Central memory CD8-positive, alpha-beta T cell (primary cell): ENCODE results near the gene TBC1D3G.
"Not testable (repeated sequence)": the region's sequence is repeated elsewhere in the genome, so short reads cannot be mapped to it uniquely, and the experiment has no call there.

Experiments
- ATAC-seq: fragments of 150-1000 bp; cut with Tn5 transposase; replicated peaks from 2 replicates; pipeline ENCODE4 v1.10.0; 2022; ENCODE audit warnings: mild to moderate bottlenecking, moderate FRiP score, moderate number of reproducible peaks; ENCODE audit not compliant: poor library complexity, severe bottlenecking; ENCODE audit errors: extremely low read depth
- DNase-seq, 2 donors: peaks; one replicate each; pipeline ENCODE4 v3.0.0; 2021; ENCODE audit warnings: low spot score in 2 of 2
- H3K27ac Mint-ChIP-seq: one replicate; pipeline ENCODE4 v1.8.0; 2022; ENCODE audit warnings: low read depth, mild to moderate bottlenecking, moderate library complexity, mixed read lengths
- H3K27me3 Mint-ChIP-seq: one replicate; pipeline ENCODE4 v1.8.0; 2022; ENCODE audit warnings: mixed read lengths
- H3K36me3 Mint-ChIP-seq: one replicate; pipeline ENCODE4 v1.8.0; 2022; ENCODE audit warnings: mild to moderate bottlenecking, moderate library complexity, mixed read lengths; ENCODE audit not compliant: insufficient read depth
- H3K4me1 Mint-ChIP-seq: one replicate; pipeline ENCODE4 v1.8.0; 2022; ENCODE audit warnings: mixed read lengths
- H3K4me3 Mint-ChIP-seq: one replicate; pipeline ENCODE4 v1.8.0; 2022; ENCODE audit warnings: mild to moderate bottlenecking, moderate library complexity, mixed read lengths
- H3K9me3 Mint-ChIP-seq: one replicate; pipeline ENCODE4 v1.8.0; 2022; ENCODE audit warnings: mixed read lengths

The TBC1D3G gene

DNA sequence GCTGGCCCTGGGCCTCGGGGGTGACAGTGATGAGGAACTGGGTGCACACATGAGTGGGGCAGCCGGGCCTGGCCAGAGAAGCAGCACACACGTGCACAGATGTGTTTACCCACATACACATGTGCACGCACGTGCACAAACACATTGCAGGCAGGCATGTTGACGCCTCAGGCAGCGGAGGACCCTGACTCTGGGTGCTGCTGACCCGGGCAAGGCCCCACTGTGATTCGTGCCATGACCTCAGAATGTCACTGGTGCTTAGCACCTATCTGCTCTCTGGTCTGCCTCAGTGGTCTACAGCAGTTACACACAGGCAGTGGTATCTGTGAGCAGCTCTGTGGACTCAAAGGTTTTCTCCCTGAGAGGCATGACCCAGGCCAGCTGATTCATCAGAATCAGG lies at the start of gene TBC1D3G:
TSS of gene TBC1D3G (plus strand) at position 301 of the 400 bp plus-strand sequence. CDS start 1,528 bp downstream, outside the sequence.
- not testable (repeated sequence) for H3K36me3 Mint-ChIP-seq, DNase-seq, H3K4me1 Mint-ChIP-seq, ATAC-seq, H3K4me3 Mint-ChIP-seq, H3K27me3 Mint-ChIP-seq, H3K27ac Mint-ChIP-seq, H3K9me3 Mint-ChIP-seq

DNA sequence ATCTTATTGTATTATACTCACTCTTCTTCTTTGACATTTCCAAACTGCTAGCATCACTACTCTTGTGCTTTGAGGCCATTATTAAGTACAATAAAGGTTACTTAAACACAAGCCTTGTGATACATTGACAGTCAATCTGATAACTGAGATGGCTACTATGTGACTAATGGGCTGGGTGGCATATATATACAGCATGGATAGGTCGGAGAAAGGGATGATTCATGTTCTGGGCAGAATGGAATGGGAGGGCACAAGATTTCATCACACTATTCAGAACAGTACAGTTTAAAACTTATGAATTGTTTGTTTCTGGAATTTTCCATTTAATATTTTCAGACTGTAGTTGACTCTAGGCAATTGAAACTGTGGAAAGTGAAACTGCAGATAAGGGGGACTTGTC lies 40.4 kb upstream of the TBC1D3G start:
- H3K27ac Mint-ChIP-seq, ATAC-seq, H3K36me3 Mint-ChIP-seq, H3K9me3 Mint-ChIP-seq, H3K27me3 Mint-ChIP-seq, DNase-seq, H3K4me3 Mint-ChIP-seq, H3K4me1 Mint-ChIP-seq: not testable (repeated sequence)

DNA sequence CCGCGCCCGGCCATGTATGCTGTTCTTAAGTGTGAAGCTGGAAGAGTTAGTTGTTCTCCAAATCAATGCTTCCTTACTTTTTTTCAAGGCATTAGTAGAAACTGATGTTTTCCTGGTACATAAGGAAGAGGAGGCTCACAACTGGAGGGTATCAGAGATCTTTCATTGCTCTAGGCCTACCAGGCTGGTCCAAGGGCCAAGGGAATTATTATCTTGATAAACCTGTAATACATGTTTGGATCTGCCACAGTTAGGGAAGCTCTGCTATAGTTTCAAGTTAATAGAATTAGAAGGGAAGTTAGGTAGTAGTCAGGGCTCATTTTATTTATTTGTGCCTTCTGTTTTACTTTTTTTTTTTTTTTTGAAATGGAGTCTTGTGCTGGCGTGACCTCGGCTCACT lies 39.5 kb upstream of the TBC1D3G start:
- H3K4me1 Mint-ChIP-seq, H3K36me3 Mint-ChIP-seq, DNase-seq, H3K4me3 Mint-ChIP-seq, ATAC-seq, H3K27ac Mint-ChIP-seq, H3K9me3 Mint-ChIP-seq, H3K27me3 Mint-ChIP-seq: not testable (repeated sequence)

DNA sequence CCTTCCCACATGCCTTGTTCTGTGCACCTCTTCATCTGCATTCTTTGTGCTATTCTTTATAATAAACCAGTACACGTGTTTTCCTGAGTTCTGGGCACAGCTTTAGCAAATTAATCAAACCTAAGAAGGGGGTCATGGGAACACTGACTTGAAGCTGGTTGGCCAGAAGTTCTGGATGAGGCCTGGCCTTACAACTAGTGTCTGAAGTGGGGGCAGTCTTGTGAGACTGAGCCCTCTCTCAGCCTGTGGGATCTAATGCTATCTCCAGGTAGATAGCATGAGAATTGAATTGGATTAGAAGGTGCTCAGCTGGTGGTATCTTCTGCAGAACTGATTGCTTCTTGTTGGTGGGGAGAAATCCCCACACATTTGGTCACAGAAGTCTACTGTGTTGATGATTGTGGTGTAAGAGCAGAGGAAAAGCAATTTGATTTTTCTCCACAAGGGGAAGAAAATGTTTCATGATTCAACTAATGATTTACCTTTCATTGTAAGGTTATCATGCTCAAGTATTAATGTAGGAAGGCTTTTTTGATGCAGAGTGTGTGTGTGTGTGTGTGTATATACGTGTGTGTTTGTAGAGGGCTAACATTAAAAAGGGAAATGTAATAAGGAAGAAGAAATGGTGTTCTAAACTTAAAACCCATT lies 33.6 kb upstream of the TBC1D3G start:
- H3K27ac Mint-ChIP-seq, H3K4me3 Mint-ChIP-seq: not testable (repeated sequence)
- peak; percentile 49 for ATAC-seq

DNA sequence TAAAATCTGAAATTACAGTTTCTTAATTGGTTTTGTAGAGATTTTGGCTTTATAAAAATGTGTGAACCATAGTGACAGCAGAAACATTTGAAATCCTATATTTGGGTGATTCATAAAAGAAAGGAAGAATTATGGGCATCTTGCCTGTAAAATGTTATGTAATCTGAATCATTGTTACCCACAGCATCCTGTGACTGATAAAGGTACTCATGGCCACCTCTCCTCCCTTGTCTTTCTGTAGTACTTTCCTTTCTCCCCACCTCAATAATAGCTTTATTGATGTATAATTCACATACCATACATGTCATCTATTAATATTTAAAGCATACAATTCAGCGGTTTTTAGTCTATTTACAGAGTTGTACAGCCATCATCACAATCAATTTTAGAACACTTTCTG lies 28.5 kb upstream of the TBC1D3G start:
- not testable (repeated sequence) for H3K4me1 Mint-ChIP-seq, H3K27me3 Mint-ChIP-seq, H3K4me3 Mint-ChIP-seq, H3K36me3 Mint-ChIP-seq, H3K9me3 Mint-ChIP-seq, H3K27ac Mint-ChIP-seq, DNase-seq
- peak; percentile 70 for ATAC-seq

More for the DNA sequence above, 33.6 kb upstream of the TBC1D3G start:
- not testable (repeated sequence) for H3K27me3 Mint-ChIP-seq, DNase-seq, H3K36me3 Mint-ChIP-seq, H3K9me3 Mint-ChIP-seq, H3K4me1 Mint-ChIP-seq

DNA sequence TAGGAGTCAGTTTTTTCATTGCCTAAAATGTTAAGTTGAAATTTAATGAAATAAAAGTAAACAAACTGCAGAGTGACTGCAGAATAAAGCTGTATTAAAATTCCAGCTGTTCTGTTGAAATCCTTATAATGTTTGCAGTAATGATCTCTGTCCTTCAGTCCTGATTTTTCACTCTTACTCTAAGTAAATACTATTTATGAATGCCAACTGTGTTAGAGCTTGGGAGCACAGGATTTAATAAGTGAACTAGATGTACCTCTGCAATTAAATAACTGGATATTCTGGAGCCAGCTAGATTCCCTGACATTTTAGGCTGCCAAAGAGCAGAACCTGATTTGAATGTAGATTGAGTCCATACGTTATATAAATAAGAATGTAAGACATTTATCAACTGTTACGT lies 7.9 kb upstream of the TBC1D3G start:
- H3K4me1 Mint-ChIP-seq, H3K4me3 Mint-ChIP-seq, H3K36me3 Mint-ChIP-seq, H3K9me3 Mint-ChIP-seq, H3K27me3 Mint-ChIP-seq, DNase-seq, H3K27ac Mint-ChIP-seq, ATAC-seq: not testable (repeated sequence)

DNA sequence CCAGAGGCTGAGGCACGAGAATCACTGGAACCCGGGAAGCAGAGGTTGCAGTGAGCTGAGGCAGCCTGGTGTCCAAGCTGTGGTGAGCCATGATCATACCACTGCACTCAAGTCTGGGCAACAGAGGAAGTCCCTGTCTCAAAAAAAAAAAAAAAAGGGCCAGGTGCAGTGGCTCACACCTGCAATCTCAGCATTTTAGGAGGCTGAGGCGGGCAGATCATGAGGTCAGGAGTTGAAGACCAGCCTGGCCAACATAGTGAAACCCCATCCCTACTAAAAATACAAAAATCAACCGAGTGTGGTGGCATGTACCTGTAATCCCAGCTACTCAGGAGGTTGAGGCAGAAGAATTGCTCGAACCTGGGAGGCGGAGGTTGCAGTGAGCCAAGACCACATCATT lies 38.8 kb downstream of the TBC1D3G start:
- DNase-seq = not testable (repeated sequence)

DNA sequence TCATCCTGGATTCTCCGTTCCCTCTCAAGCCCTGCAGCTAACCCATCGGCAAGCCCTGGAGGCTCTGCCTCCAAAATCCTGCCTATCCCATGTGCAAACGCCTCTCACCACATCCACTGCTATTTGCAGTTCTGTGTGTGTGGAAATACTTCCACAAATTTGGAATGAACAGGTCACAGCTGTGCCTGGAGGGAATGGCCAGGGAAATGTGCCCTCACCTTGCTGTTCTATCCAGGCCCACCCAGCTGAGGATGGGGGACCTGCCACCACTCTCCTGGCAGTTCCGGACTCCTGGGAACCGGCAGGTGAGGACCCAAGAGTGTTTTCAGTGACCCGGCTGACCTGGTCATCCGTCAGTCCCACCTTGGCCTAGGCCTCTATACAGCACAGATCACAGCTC lies 52.3 kb downstream of the TBC1D3G start:
- not testable (repeated sequence) for H3K4me1 Mint-ChIP-seq, DNase-seq, H3K9me3 Mint-ChIP-seq, H3K27me3 Mint-ChIP-seq, ATAC-seq, H3K36me3 Mint-ChIP-seq, H3K27ac Mint-ChIP-seq, H3K4me3 Mint-ChIP-seq

More for the DNA sequence above, 38.8 kb downstream of the TBC1D3G start:
- H3K27me3 Mint-ChIP-seq, H3K4me1 Mint-ChIP-seq, H3K4me3 Mint-ChIP-seq, H3K36me3 Mint-ChIP-seq, H3K9me3 Mint-ChIP-seq, H3K27ac Mint-ChIP-seq, ATAC-seq: not testable (repeated sequence)
